ENCODE measurements around the gene SIX3.

GRCh38 chr2:44972771-44973535, 31.5 kb downstream of the SIX3 start:
- TF ChIP-seq POLR2A (IDR thresholded peaks at IDR 0.05) (no peak), CTCF (IDR thresholded peaks at IDR 0.05) (no peak)
